ENCODE data around the gene MBD1. TPM values are rescaled to one million over a fixed set of nuclear protein-coding genes. Genes with fewer than 3 reads are reported as not detected.

Gene MBD1
- total and polyA plus RNA-seq, 2 of the 13 experiments (the other 11 are each of a cell fraction or from before 2014, with no cell fraction given) = 25.5 to 28.6 TPM

DNA sequence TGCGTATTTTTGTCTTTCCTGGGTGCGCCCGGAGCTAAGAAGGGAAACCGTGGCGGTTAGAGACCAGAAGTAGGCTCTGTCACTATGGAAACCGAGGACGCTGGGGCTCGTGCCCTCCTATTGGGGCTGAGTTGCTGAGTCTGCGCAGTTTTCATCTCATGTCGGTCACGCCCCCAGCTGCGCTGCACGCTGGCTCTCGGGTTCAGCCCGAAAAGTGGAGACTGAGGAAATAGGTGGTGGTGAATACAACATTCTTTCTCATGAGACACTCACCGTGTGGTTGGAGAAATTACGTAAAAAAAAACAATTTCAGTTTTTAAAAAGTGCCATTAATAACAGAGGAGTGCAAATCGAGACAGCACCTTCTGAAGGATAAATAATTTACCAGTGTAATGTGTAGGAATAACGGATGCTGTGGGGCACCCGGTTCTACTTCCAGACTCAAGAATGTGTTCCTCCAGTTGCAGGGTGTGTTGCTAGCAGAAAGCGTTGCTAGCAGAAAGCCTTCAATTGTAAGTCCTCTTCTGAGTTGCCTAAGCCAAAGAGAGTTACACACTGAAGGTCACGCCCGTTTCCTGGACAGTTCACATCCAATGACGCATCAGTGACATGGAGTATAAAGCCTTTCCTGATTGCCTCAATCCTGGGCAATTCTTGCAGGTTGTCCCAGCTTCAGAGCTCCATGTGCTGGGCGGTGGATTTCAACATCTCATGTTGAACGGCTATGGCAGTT is 26.6 kb upstream of the MBD1 start (continued):
- TF ChIP-seq SMARCC2 (IDR thresholded peaks at IDR 0.05) = no peak
- TF ChIP-seq MXD4 (CRISPR knock-in tag; IDR thresholded peaks at IDR 0.05) = peak; percentile 52
- no peak for TF ChIP-seq SKI (IDR thresholded peaks at IDR 0.05; ENCODE audit: partially characterized antibody)
- TF ChIP-seq HHEX (CRISPR knock-in tag; IDR thresholded peaks at IDR 0.05) = no peak
- 0 out of 2 replicates have a peak, but pooled peaks have one; percentile 18 for TF ChIP-seq MEF2D (CRISPR knock-in tag; IDR thresholded peaks at IDR 0.05)
- no peak for TF ChIP-seq HNRNPH1 (optimal IDR thresholded peaks at IDR 0.05; ENCODE audit: low read depth, low read length)
- TF ChIP-seq, protein P1, sequence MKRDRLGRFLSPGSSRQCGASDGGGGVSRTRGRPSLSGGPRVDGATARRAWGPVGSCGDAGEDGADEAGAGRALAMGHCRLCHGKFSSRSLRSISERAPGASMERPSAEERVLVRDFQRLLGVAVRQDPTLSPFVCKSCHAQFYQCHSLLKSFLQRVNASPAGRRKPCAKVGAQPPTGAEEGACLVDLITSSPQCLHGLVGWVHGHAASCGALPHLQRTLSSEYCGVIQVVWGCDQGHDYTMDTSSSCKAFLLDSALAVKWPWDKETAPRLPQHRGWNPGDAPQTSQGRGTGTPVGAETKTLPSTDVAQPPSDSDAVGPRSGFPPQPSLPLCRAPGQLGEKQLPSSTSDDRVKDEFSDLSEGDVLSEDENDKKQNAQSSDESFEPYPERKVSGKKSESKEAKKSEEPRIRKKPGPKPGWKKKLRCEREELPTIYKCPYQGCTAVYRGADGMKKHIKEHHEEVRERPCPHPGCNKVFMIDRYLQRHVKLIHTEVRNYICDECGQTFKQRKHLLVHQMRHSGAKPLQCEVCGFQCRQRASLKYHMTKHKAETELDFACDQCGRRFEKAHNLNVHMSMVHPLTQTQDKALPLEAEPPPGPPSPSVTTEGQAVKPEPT (CRISPR knock-in tag; IDR thresholded peaks at IDR 0.05; ENCODE audit: low read depth) = no peak
- TF ChIP-seq ZNF547 (CRISPR knock-in tag; IDR thresholded peaks at IDR 0.05) = no peak
- no peak for TF ChIP-seq PAF1 (CRISPR knock-in tag; IDR thresholded peaks at IDR 0.05)
- TF ChIP-seq, protein P2, sequence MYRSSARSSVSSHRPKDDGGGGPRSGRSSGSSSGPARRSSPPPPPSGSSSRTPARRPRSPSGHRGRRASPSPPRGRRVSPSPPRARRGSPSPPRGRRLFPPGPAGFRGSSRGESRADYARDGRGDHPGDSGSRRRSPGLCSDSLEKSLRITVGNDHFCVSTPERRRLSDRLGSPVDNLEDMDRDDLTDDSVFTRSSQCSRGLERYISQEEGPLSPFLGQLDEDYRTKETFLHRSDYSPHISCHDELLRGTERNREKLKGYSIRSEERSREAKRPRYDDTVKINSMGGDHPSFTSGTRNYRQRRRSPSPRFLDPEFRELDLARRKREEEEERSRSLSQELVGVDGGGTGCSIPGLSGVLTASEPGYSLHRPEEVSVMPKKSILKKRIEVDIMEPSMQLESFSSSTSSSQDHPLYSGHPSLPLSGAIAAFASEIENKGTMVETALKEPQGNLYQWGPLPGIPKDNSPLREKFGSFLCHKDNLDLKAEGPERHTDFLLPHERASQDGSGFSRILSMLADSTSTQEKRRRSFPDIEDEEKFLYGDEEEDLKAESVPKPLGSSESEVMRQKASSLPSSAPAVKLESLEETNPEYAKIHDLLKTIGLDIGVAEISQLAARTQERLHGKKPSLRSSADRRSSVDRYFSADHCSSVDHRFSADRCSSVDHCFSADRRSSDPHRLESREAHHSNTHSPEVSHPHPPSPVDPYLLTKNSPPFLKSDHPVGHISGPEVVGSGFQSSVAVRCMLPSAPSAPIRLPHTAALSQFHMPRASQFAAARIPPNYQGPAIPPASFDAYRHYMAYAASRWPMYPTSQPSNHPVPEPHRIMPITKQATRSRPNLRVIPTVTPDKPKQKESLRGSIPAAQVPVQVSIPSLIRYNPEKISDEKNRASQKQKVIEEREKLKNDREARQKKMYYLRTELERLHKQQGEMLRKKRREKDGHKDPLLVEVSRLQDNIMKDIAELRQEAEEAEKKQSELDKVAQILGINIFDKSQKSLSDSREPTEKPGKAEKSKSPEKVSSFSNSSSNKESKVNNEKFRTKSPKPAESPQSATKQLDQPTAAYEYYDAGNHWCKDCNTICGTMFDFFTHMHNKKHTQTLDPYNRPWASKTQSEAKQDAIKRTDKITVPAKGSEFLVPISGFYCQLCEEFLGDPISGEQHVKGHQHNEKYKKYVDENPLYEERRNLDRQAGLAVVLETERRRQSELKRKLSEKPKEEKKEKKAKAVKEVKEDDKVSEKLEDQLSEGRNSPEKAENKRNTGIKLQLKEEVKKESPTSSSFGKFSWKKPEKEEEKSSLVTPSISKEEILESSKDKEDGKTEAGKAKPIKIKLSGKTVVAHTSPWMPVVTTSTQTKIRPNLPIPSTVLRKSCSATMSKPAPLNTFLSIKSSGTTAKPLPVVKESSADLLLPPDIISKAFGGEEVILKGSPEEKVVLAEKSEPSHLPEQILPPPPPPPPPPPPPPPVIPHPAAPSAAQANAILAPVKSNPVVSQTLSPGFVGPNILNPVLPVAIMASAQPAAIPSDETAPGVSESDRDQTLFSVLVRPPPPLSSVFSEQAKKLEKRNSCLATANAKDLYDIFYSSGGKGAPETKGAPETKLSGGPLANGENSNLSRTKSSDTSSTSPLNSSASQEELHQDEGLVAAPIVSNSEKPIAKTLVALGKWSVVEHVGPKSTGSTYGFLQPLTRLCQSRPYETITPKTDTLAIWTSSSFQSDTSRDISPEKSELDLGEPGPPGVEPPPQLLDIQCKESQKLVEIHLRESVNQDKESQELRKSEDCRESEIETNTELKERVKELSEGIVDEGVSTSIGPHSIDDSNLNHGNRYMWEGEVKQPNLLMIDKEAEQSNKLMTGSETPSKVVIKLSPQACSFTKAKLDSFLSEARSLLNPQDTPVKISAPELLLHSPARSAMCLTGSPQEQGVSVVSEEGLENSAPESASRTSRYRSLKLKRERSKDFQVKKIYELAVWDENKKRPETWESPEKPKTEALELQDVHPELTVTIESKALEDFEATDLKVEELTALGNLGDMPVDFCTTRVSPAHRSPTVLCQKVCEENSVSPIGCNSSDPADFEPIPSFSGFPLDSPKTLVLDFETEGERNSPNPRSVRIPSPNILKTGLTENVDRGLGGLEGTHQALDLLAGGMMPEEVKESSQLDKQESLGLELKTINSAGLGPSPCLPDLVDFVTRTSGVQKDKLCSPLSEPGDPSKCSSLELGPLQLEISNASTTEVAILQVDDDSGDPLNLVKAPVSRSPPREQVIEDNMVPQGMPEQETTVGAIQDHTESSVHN (CRISPR knock-in tag; IDR thresholded peaks at IDR 0.05) = no peak
- TF ChIP-seq, protein P3, sequence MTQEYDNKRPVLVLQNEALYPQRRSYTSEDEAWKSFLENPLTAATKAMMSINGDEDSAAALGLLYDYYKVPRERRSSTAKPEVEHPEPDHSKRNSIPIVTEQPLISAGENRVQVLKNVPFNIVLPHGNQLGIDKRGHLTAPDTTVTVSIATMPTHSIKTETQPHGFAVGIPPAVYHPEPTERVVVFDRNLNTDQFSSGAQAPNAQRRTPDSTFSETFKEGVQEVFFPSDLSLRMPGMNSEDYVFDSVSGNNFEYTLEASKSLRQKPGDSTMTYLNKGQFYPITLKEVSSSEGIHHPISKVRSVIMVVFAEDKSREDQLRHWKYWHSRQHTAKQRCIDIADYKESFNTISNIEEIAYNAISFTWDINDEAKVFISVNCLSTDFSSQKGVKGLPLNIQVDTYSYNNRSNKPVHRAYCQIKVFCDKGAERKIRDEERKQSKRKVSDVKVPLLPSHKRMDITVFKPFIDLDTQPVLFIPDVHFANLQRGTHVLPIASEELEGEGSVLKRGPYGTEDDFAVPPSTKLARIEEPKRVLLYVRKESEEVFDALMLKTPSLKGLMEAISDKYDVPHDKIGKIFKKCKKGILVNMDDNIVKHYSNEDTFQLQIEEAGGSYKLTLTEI (CRISPR knock-in tag; conservative IDR thresholded peaks at IDR 0.05) = no peak
- TF ChIP-seq, protein P4, sequence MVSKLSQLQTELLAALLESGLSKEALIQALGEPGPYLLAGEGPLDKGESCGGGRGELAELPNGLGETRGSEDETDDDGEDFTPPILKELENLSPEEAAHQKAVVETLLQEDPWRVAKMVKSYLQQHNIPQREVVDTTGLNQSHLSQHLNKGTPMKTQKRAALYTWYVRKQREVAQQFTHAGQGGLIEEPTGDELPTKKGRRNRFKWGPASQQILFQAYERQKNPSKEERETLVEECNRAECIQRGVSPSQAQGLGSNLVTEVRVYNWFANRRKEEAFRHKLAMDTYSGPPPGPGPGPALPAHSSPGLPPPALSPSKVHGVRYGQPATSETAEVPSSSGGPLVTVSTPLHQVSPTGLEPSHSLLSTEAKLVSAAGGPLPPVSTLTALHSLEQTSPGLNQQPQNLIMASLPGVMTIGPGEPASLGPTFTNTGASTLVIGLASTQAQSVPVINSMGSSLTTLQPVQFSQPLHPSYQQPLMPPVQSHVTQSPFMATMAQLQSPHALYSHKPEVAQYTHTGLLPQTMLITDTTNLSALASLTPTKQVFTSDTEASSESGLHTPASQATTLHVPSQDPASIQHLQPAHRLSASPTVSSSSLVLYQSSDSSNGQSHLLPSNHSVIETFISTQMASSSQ (IDR thresholded peaks at IDR 0.05; ENCODE audit: low read depth) = no peak
- TF ChIP-seq, protein P4 (CRISPR knock-in tag; IDR thresholded peaks at IDR 0.05; ENCODE audit: borderline replicate concordance) = no peak

Measured in HepG2 (cell line).